ENCODE measurements around the gene ACYP2.

GRCh38 chr2:54122939-54123338 lies 7.5 kb downstream of the ACYP2 start:
- no peak for TF ChIP-seq EP300 (IDR thresholded peaks at IDR 0.05)
- no peak for TF ChIP-seq POLR2A (IDR thresholded peaks at IDR 0.05)
- TF ChIP-seq CTCF (IDR thresholded peaks at IDR 0.05) = no peak
